ENCODE results near the gene GLRA1. TPM values are rescaled to one million over a fixed set of nuclear protein-coding genes. Genes with fewer than 3 reads are reported as not detected.

Gene GLRA1
- total RNA-seq, 1 experiment from 2014 or later = not detected

GRCh38 chr5:151881621-151882225, 42.9 kb downstream of the GLRA1 start:
- no TSS peak for BruUV-seq (replicated peaks)

More at GRCh38 chr5:151881621-151882225, 42.9 kb downstream of the GLRA1 start:
- Histone ChIP-seq H3K9me3 (ENCODE audit: control insufficient read depth in 1 of 2, insufficient read depth in 1 of 2, low read depth in 1 of 2, low read length in 2 of 2) (no peaks in the 10 kb centered on the region), H3K9ac (ENCODE audit: low read length) (no peak overlapping the region), H3K9me2 (ENCODE audit: insufficient read depth) (no peaks in the 10 kb centered on the region), H3K4me2 (ENCODE audit: low read length) (no peak overlapping the region), H2AFZ (ENCODE audit: low read depth, low read length, poor library complexity, severe bottlenecking) (no peak overlapping the region), H3K27ac (ENCODE audit: low read depth, low read length) (no peak overlapping the region), H3K27me3 (ENCODE audit: insufficient read depth, low read length) (peaks cover 4% of the 10 kb centered on the region), H3K36me3 (ENCODE audit: control insufficient read depth in 1 of 2, insufficient read depth in 2 of 2, low read length in 2 of 2) (no peaks in the 10 kb centered on the region), H3K4me3 (replicated peaks in 1 of 2; ENCODE audit: low read depth in 1 of 2, low read length in 2 of 2) (no peak overlapping the region), H4K20me1 (ENCODE audit: insufficient read depth) (no peaks in the 10 kb centered on the region), H3K79me2 (ENCODE audit: insufficient read depth, low read length) (no peaks in the 10 kb centered on the region), H3K4me1 (ENCODE audit: control insufficient read depth in 1 of 2, insufficient read depth in 2 of 2, low read length in 2 of 2) (no peaks in the 10 kb centered on the region)
- POLR2A ChIA-PET = no interaction called here
- no peak for DNase-seq (ENCODE audit: low read depth, low spot score)
- RAD21 ChIA-PET (ENCODE audit: low non-redundant PET in 1 of 2, low total read pairs in 2 of 2, uncharacterized antibody in 2 of 2, unreplicated experiment in 2 of 2) = no interaction called here
- CTCF ChIA-PET = no interaction called here
- TF ChIP-seq YY1 (IDR thresholded peaks at IDR 0.05; ENCODE audit: extremely low read depth, insufficient replicate concordance, low read depth, low read length) (no peak), CEBPB (IDR thresholded peaks at IDR 0.05; ENCODE audit: low read depth) (no peak), CTCF (IDR thresholded peaks at IDR 0.05 in 2 of 3, conservative IDR thresholded peaks at IDR 0.05 in 1 of 3; ENCODE audit: borderline replicate concordance in 1 of 3, insufficient read depth in 1 of 3, low read depth in 2 of 3, low read length in 2 of 3) (no peak), ZBTB33 (IDR thresholded peaks at IDR 0.05; ENCODE audit: extremely low read depth, insufficient replicate concordance, low read length) (no peak), FOSL1 (IDR thresholded peaks at IDR 0.05; ENCODE audit: low read depth) (no peak), ATF3 (IDR thresholded peaks at IDR 0.05) (no peak)
- no peak for ATAC-seq
- intact Hi-C loops (cut with micrococcal nuclease) = no loop called here
